Measurements from ENCODE around the gene RIGI.

Gene RIGI

DNA sequence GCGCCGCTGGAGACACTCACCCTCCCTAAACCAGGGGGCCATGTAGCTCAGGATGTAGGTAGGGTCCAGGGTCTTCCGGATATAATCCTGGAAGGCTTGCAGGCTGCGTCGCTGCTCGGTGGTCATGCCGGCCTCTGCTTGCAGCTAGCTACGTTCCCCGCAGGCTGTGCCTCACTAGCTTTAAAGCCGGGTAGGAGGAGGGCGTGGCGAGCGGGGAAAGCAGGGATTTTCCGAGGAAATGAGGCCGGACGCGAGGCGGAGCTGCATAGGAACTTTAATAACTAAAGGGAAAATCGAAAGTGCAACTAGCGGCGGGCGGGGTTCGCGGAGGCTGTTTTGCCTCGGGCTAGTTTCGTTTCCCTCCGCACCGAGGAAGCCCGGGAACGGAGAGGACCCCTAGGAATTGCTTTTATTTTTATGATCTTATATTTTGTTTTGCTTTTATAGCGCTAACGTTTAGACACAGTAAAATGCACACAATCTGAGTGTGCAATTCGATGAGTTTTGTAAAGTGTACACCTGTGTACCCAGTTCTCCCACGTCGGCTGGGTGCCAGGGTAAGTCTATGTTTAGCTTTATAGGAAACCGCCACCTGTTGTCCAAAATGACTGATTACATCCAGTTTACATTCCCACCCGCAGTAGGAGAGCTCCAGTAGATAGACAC, at the start of gene RIGI:
Gene RIGI, minus strand, starts transcription at position 156 of the 666 bp plus-strand sequence. Its CDS starts 30 bp downstream, at position 126.
- Histone ChIP-seq H3K4me1 (ENCODE audit: insufficient read depth, low read length) (no peaks in the 10 kb centered on the region), H3K9me3 (ENCODE audit: control insufficient read depth, insufficient read depth, low read length) (peaks cover 8% of the 10 kb centered on the region; the same call in 1 of the 2 replicates), H3K9ac (ENCODE audit: low read depth, low read length) (peak within 1 kb of the TSS; percentile 80), H3K36me3 (ENCODE audit: insufficient read depth, low read length) (no peaks in the 10 kb centered on the region)

DNA sequence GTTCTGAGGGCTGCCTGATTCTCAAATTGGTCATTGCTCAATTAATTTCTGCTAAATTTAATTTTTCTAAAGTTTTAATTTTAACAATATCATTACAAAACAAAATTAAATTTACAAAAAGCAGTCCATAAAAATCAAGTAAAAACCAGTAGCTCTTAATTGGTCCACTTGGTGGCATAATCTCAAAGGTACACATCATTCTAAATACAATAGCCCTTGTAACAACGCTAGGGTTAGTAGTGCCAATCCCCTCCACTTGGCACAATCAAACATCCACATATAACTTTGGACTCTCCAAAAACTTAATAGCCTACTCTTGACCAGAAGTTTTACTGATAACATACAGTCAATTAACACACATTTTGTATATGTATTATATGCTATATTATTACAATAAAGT, 48.9 kb upstream of the RIGI start:
- H3K4me1 ChIP-seq (ENCODE audit: insufficient read depth, low read length) = peaks cover 16% of the 10 kb centered on the region; the same call in 1 of the 2 replicates
- H3K9ac ChIP-seq (ENCODE audit: low read depth, low read length) = no peak overlapping the region
- no peaks in the 10 kb centered on the region for H3K9me3 ChIP-seq (ENCODE audit: control insufficient read depth, insufficient read depth, low read length)
- peaks cover 3% of the 10 kb centered on the region; the same call in 1 of the 2 replicates for H3K36me3 ChIP-seq (ENCODE audit: insufficient read depth, low read length)

DNA sequence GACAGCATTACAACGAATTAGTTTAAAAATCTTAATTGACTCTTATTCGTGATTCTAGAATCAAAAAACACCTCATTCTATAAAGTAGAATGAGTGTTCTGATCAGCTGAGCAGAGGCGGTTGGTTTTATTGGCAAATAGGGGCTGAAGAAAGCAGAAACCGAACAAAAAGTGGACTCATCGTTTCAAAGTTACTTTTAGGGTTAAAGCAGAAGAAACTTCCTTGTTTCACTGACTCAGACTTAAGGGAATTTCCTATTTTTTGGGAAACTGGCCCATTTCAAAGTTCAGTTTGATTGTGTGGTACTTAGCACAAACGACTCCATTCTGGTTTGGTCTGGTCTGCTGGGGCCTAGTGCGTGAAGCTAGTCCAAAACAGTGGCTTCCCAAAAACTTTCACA, 47.8 kb upstream of the RIGI start:
- H3K9me3 ChIP-seq (ENCODE audit: control insufficient read depth, insufficient read depth, low read length) = no peaks in the 10 kb centered on the region
- peaks cover 16% of the 10 kb centered on the region; the same call in 1 of the 2 replicates for H3K4me1 ChIP-seq (ENCODE audit: insufficient read depth, low read length)
- no peak overlapping the region for H3K9ac ChIP-seq (ENCODE audit: low read depth, low read length)
- peaks cover 3% of the 10 kb centered on the region; the same call in 1 of the 2 replicates for H3K36me3 ChIP-seq (ENCODE audit: insufficient read depth, low read length)

DNA sequence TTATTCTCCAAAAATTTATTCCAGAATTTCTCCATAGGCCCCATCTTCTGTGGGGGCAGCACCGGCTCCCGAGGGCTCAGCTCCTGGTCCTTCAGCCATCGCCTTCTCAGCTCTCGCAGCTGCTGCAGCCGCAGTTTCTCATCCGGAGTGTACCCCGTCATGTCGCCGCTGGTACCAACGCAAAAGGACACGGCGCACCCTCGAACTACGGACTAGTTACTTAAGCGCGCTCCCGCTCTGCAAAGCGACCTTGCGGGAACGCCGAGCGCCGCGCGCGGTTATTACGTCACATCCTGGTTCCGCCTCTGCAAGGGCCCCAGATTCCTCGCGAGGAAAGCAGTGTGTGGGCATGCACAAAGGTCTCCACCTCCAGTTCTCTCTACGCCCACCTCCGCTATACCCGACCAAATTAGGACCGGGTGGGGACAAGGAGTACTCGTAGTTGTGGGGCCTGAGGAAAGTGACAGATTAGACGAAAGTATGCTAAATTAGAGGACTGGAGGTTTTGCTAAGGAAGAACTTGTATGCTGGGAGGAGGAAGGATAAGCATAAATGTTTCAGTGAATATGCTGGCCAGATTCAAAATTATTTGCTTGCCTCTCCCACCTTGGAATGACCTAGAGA, 47.0 kb upstream of the RIGI start, which contains the start of gene NDUFB6:
Gene NDUFB6, minus strand, starts transcription at position 260 of the 624 bp plus-strand sequence. Its CDS starts 99 bp downstream, at position 161.
- peaks cover 3% of the 10 kb centered on the region; the same call in 1 of the 2 replicates for H3K36me3 ChIP-seq (ENCODE audit: insufficient read depth, low read length)
- H3K4me1 ChIP-seq (ENCODE audit: insufficient read depth, low read length) = 0 out of 2 replicates have a peak, but pooled peaks cover 11% of the 10 kb centered on the region
- H3K9me3 ChIP-seq (ENCODE audit: control insufficient read depth, insufficient read depth, low read length) = no peaks in the 10 kb centered on the region
- H3K9ac ChIP-seq (ENCODE audit: low read depth, low read length) = peak within 1 kb of the TSS; percentile 83

DNA sequence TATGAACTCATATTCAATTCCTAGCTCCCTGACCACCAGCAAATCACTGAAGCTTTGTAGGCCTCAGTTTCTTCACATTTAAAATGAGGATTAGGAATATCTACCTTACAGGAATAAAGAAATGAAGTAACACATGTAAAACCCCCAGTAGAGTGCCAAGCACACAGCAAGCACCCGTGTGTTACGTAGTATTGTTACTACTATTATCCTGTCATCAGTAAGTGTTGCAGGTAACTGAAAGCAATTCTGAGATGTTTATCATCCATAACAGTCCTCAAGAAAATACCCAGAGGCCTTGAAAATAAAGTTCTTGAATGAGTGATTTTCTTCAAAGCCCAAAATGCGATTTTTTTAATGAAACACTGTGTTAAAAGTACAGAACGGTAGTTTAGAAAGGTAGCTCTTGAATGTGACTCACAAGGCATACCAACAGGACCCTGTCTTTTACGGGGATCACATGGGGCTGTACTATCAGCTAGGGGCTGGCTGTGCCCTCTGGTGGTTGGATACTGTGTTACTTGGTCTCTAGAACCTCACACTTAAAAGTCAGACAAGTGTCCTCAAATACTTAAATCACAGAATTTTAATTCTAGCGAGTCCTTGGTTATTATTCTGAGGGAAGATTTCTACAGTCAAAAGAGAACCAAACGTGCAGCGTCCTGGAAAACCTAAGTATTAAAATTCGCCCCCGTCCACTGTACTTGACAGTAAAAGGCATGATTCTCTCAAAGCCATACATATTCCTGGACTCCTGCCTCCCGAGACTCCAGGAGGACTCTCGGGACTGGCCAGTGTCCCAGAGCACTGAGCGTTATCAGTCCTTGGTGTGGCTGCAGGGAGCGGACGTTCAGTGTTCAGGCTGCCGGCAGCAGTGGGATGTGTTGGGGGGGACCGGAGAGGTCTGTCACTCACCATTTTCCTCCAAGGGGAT, 46.2 kb upstream of the RIGI start:
- peak overlapping the region; percentile 83 for H3K9ac ChIP-seq (ENCODE audit: low read depth, low read length)
- H3K36me3 ChIP-seq (ENCODE audit: insufficient read depth, low read length) = peaks cover 3% of the 10 kb centered on the region; the same call in 1 of the 2 replicates
- H3K4me1 ChIP-seq (ENCODE audit: insufficient read depth, low read length) = 0 out of 2 replicates have a peak, but pooled peaks cover 8% of the 10 kb centered on the region
- H3K9me3 ChIP-seq (ENCODE audit: control insufficient read depth, insufficient read depth, low read length) = no peaks in the 10 kb centered on the region

DNA sequence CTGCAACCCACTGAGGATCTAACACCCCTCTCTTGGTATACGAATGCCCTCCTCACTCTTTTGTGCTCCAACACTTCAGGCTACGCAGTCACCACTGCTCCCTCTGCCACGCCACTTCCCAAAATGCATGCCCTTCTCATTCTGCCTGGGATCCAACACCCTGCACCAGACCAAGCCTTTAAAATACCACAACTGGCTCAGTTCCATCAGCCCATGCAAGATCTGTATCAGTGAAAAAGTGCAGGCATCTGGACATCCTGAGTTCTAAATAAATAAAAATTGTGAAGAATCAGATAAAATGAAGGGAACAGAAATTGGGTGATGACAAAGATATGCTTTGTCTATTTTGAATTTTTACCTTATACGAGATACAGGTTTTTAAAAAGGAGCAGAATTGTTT, 44.3 kb upstream of the RIGI start:
- Histone ChIP-seq H3K36me3 (ENCODE audit: insufficient read depth, low read length) (peaks cover 3% of the 10 kb centered on the region; the same call in 1 of the 2 replicates), H3K4me1 (ENCODE audit: insufficient read depth, low read length) (0 out of 2 replicates have a peak, but pooled peaks cover 8% of the 10 kb centered on the region), H3K9me3 (ENCODE audit: control insufficient read depth, insufficient read depth, low read length) (no peaks in the 10 kb centered on the region), H3K9ac (ENCODE audit: low read depth, low read length) (no peak overlapping the region)

DNA sequence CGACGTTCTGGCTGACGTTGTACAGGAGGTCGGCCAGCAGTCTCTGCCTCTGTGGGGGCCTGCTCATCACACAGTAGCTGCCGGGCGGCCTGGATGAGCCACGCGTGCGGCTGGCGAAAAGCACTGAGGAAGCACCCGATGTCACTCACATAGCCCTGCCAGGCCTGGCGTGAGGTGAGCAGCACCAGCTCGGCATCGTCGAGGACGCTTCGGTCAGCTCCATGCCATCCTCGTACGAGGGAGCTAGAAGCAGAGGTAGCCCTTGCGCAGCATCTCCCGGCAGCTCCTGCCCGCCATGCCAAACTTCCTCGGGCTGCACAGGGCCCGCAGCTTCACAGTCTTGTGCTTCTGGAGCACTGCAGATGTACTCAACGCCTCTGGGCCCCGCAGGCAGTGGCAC, 40.8 kb upstream of the RIGI start:
- Histone ChIP-seq H3K9ac (ENCODE audit: low read depth, low read length) (no peak overlapping the region), H3K36me3 (ENCODE audit: insufficient read depth, low read length) (peaks cover 3% of the 10 kb centered on the region; the same call in 1 of the 2 replicates), H3K4me1 (ENCODE audit: insufficient read depth, low read length) (0 out of 2 replicates have a peak, but pooled peaks cover 6% of the 10 kb centered on the region), H3K9me3 (ENCODE audit: control insufficient read depth, insufficient read depth, low read length) (no peaks in the 10 kb centered on the region)

DNA sequence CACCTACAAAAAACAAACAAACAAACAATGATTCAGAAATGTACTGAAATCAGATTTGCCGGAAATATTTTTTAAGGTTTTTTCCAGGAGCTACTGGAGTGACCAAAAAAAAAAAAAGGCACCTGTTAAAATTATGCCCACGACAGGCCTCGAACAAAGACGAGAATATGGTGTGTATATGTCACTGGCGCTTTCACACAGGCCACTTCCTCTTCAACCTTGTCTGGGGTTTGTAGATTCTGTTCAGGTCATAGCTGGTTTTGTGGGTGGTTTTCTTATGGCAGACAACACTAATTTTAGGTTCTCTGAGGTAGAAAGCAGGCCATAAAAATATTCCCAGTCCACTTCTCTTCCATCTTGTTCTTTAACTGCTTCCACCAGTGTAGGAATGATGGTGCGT, 40.0 kb upstream of the RIGI start:
- Histone ChIP-seq H3K9me3 (ENCODE audit: control insufficient read depth, insufficient read depth, low read length) (no peaks in the 10 kb centered on the region), H3K4me1 (ENCODE audit: insufficient read depth, low read length) (no peaks in the 10 kb centered on the region), H3K36me3 (ENCODE audit: insufficient read depth, low read length) (peaks cover 3% of the 10 kb centered on the region; the same call in 1 of the 2 replicates), H3K9ac (ENCODE audit: low read depth, low read length) (no peak overlapping the region)

DNA sequence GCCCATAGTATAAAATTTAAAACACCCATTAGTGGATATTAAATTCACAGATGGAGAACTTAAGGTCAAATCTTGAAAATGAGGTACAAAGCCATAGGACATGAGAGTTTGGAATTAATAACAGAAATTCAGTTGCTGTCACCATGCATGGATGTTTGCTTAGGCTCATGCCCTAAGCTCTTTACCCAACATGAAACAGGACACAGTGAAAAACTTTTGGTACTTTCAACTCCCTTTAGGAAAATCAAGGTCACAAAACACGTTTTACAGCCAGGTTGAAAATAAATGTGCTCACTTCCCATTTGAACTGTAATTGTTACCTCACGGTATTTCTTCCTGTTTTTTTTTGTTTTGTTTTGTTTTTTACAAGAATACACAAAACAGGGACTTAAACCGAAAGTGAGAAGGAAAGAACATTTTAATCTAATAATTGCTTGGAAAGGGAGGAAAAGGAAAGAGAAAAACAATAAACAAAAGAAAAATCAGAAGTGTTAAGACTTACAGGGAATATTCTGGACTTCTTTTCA, 32.5 kb upstream of the RIGI start:
- no peaks in the 10 kb centered on the region for H3K36me3 ChIP-seq (ENCODE audit: insufficient read depth, low read length)
- H3K4me1 ChIP-seq (ENCODE audit: insufficient read depth, low read length) = no peaks in the 10 kb centered on the region
- no peak overlapping the region for H3K9ac ChIP-seq (ENCODE audit: low read depth, low read length)
- H3K9me3 ChIP-seq (ENCODE audit: control insufficient read depth, insufficient read depth, low read length) = no peaks in the 10 kb centered on the region

DNA sequence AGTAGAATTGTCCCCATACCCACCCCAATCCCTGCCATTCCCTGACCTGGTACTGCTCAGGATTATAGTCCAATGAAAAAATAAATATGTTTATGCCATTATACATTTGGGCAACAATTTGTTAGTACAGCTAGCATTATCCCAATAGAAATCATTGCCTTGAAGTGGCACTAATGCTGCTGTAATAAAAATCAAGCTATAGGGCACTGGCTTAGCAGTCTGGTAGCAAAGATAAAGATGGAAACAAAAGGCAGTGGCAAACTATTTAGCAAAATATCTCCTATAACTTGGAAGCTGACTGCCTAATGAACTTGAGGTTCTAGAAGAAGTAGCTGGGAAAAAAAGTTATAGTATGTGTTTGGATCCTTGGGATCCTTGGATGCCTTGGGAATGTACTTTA, 28.6 kb upstream of the RIGI start:
- Histone ChIP-seq H3K9me3 (ENCODE audit: control insufficient read depth, insufficient read depth, low read length) (no peaks in the 10 kb centered on the region), H3K9ac (ENCODE audit: low read depth, low read length) (no peak overlapping the region), H3K36me3 (ENCODE audit: insufficient read depth, low read length) (no peaks in the 10 kb centered on the region), H3K4me1 (ENCODE audit: insufficient read depth, low read length) (no peaks in the 10 kb centered on the region)

DNA sequence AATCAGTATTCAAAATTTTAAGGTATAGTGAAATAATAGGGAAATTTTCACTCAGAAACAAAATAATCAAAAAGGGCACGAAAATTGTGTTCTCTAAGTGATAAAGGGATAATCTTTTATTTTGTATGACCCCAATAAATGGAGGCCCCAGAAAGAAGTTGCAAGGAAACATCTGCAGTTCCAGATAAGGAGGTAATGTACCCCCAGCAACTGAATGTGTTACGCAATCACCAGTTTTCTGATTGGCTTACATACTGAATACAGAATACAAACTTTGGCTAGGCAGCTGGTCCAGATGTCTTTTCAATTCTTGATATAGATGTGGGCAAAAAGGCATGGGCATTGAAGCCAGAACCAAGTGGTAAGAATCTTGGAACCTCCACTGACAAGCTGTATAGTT, 28.1 kb upstream of the RIGI start:
- no peaks in the 10 kb centered on the region for H3K4me1 ChIP-seq (ENCODE audit: insufficient read depth, low read length)
- H3K36me3 ChIP-seq (ENCODE audit: insufficient read depth, low read length) = no peaks in the 10 kb centered on the region
- H3K9ac ChIP-seq (ENCODE audit: low read depth, low read length) = no peak overlapping the region
- H3K9me3 ChIP-seq (ENCODE audit: control insufficient read depth, insufficient read depth, low read length) = no peaks in the 10 kb centered on the region

DNA sequence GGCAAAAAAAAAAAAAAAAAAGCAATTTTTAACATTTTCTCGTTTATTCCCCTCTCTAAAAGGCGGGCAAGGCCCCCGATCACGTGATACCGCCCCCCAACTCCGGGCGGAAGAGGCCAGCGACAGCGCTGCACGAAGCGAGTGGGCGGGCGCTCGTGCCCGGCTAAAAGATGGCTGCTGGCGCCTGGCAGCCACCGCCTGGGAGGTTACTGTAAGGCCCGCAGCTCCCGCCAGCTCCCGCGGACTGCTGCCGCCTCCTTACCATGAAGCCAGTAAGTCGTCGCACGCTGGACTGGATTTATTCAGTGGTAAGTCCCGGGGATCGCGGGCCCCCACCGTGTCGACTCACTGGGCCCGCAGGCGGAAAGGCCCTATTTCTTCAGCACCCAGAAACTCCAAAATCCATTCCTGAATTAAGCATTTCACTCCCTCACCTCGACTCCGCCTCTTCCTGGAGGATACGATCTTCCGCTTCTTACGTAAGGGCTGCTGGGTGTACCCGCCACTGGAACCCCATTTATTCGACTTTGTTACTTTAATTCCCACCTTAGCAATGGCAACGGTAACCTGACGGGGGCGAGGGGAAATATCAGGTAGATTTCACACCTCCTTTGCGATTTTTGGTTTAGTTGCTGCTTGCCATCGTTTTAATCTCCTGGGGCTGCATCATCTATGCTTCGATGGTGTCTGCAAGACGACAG, 26.3 kb upstream of the RIGI start, which contains the start of the genes SMIM27 and TOPORS:
Gene SMIM27, plus strand, starts transcription at position 156 of the 701 bp plus-strand sequence. Its CDS starts 108 bp downstream, at position 264.
Gene TOPORS, minus strand, starts transcription at position 415 of the 701 bp plus-strand sequence. Its CDS starts 150 bp downstream, at position 265.
- H3K36me3 ChIP-seq (ENCODE audit: insufficient read depth, low read length) = no peaks in the 10 kb centered on the region
- no peaks in the 10 kb centered on the region for H3K4me1 ChIP-seq (ENCODE audit: insufficient read depth, low read length)
- H3K9me3 ChIP-seq (ENCODE audit: control insufficient read depth, insufficient read depth, low read length) = no peaks in the 10 kb centered on the region
- H3K9ac ChIP-seq (ENCODE audit: low read depth, low read length) = peak within 1 kb of the TSS; percentile 97

DNA sequence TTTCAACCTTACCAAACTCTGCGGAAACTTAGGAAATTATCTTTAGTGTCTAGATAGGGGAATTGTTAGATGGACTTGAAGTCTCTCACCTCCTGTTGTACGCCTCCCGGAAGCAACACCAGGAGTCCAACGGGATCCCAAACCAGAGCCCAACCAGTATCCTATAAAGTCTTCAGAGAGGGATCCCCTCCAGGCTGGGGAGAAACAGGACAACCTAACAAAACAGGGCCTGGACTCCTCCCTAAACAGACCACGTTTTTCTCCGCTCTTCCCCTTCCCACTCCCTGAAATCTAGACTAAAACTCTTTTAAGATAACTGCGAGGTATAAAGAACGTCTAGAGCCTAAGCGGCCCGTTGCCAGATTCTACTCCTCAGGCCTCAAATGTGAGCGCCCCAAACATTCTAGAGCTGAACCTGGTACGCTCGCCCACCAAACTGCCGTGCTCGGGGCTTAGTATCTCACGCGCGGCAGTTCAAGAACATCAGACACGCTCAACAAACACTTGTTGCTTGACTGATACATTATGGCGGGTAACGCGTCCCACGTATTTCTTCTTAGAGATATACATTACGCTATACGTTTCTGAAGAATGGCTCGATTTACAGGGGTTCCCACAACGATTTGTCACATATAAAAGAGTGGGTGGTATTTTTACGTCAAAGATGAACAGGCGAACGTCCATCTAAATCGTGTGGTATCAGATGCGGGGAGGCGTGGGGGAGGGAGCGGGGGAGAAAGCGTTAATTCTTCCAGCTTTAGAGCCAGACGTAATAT, 25.5 kb upstream of the RIGI start:
- Histone ChIP-seq H3K9me3 (ENCODE audit: control insufficient read depth, insufficient read depth, low read length) (no peaks in the 10 kb centered on the region), H3K9ac (ENCODE audit: low read depth, low read length) (peak overlapping the region; percentile 97), H3K36me3 (ENCODE audit: insufficient read depth, low read length) (no peaks in the 10 kb centered on the region), H3K4me1 (ENCODE audit: insufficient read depth, low read length) (no peaks in the 10 kb centered on the region)

Measured in ES-I3 (cell line).